Activated naive CD8-positive, alpha-beta T cell (primary cell): ENCODE results near the gene ELOVL7.
A peak's percentile ranks its signal among the peaks of the same experiment; 100 is the strongest.
"Not testable (repeated sequence)": the region's sequence is repeated elsewhere in the genome, so short reads cannot be mapped to it uniquely, and the experiment has no call there.

Experiments
- H3K27ac Mint-ChIP-seq: one replicate; pipeline ENCODE4 v1.8.0; 2021; ENCODE audit warnings: mixed read lengths
- H3K27me3 Mint-ChIP-seq: one replicate; pipeline ENCODE4 v1.8.0; 2021; ENCODE audit warnings: mixed read lengths
- H3K36me3 Mint-ChIP-seq: one replicate; pipeline ENCODE4 v1.8.0; 2021; ENCODE audit warnings: mixed read lengths
- H3K4me1 Mint-ChIP-seq: one replicate; pipeline ENCODE4 v1.8.0; 2021; ENCODE audit warnings: low read depth, mixed read lengths
- H3K4me3 Mint-ChIP-seq: one replicate; pipeline ENCODE4 v1.8.0; 2021; ENCODE audit warnings: mild to moderate bottlenecking, mixed read lengths
- H3K9me3 Mint-ChIP-seq: one replicate; pipeline ENCODE4 v1.8.0; 2021; ENCODE audit warnings: low read depth, mixed read lengths

The ELOVL7 gene

DNA sequence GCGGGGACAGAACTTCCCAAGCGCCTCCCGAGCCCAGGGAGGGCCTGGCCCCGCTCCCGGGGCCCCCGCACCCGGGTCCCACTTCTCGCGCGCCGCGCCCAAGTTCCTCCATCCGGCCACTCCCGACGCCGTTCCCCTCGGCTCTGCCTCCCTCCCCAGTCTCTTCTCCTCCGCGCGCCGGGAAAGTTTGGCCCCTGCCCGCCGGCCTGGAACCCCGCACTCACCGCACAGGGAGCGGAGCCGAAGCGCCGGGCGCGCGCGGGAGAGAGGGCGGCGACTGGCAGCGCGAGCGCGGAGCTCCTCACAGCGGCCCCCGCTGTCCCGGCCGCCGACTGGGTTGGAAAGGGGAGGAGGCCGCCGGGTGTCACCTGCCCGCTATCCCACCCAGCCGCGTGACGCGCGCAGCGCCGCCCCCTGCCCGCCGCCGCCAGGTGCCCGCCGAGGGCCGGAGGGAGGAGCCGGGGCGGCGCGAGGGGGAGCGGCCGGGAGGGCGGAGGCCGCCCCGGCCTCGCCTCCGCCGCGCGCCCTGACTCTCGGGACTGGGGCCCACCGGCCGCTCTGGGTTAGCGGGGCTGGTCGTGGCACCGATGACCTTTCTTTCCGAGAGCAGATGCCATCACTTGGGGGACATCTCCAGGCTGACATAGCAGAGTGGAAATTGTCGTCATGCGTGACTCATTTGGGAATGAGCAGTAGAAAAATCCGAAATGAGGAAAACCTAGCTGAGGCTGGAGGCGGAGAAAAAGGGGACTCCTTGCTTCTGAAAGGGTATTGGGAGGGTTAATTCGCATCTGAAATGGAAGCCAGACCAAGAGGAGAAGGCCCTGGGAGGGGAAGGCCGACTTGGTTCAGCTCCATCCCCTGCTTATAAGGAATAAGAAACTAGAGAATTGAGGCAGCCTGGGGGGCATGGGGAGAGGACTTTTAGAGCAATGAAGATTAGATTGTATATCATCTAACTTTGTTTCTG, at the start of gene ELOVL7:
Gene ELOVL7 (minus strand): TSS at position 334 of the 970 bp plus-strand sequence. CDS start 56,872 bp downstream, outside the sequence.
- Mint-ChIP-seq H3K27me3 (peaks cover 37% of the 10 kb centered on the region), H3K27ac (no peak within 1 kb of the TSS), H3K9me3 (no peaks in the 10 kb centered on the region), H3K4me3 (peak within 1 kb of the TSS; percentile 79), H3K4me1 (peaks cover 9% of the 10 kb centered on the region), H3K36me3 (no peaks in the 10 kb centered on the region)

DNA sequence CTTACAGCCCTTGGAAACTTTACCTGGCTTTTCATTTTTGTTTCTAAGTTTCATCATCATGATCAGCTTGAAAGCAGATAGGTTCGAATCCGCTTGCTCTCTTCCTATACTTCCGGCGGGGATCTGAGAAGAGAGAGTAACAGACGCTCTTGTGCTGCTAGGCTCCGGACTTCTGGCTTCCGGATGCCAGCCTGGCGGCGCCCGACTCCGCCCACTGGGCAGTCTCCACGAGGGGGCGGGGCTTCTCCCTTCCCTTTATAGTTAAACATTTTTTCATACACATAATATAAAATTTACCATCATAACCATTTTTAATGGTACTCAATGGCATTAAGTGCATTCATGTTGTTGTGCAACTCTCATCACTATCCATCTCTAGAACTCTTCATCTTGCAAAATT, 49.5 kb upstream of the ELOVL7 start:
- Mint-ChIP-seq H3K27me3 (no peaks in the 10 kb centered on the region), H3K9me3 (peaks cover 2% of the 10 kb centered on the region), H3K4me1 (no peaks in the 10 kb centered on the region), H3K4me3 (no peak overlapping the region), H3K27ac (no peak overlapping the region), H3K36me3 (peaks cover 31% of the 10 kb centered on the region)

- no peaks in the 10 kb centered on the region for H3K4me1 Mint-ChIP-seq
- no peaks in the 10 kb centered on the region for H3K27me3 Mint-ChIP-seq
- H3K36me3 Mint-ChIP-seq = peaks cover 31% of the 10 kb centered on the region
- H3K9me3 Mint-ChIP-seq = peaks cover 5% of the 10 kb centered on the region
- H3K4me3 Mint-ChIP-seq = no peak overlapping the region
- no peak overlapping the region for H3K27ac Mint-ChIP-seq
These were observed 47.6 kb upstream of the ELOVL7 start for GRCh38 chr5:60891667-60892066.

DNA sequence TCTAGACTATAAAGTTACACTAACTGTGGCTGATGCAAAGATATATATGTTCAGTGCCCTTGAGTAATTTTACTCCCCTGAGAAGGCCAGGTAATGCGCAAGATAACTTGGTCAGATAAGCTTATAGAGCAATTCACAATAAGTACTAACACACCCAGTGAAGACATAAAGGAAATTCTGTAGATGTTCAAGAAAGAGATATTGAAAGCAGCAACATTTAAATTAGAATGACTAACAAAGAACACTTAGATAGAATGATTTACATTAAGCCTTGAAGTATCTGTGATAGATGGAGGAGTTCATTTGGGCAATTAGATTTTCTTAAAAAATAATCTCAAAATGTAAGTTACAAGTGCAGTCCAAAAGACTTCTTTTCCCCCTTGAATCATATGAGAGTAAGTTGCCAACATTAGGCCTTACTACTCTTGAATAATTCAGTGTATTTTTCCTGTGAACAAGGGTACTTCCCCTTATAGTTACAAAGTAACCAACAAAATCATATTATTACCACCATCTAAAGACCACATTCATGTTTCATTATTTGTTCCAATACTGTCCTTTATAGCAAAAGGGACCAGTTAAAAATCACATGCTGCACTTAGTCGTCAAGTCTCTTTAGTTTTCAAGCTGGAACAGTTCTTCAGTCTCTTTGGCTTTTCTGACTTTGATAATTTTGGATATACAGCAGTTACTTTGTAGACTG, 44.4 kb upstream of the ELOVL7 start:
- Mint-ChIP-seq H3K27me3 (no peaks in the 10 kb centered on the region), H3K36me3 (peaks cover 35% of the 10 kb centered on the region), H3K27ac (no peak overlapping the region), H3K9me3 (peaks cover 5% of the 10 kb centered on the region), H3K4me3 (no peak overlapping the region), H3K4me1 (no peaks in the 10 kb centered on the region)

DNA sequence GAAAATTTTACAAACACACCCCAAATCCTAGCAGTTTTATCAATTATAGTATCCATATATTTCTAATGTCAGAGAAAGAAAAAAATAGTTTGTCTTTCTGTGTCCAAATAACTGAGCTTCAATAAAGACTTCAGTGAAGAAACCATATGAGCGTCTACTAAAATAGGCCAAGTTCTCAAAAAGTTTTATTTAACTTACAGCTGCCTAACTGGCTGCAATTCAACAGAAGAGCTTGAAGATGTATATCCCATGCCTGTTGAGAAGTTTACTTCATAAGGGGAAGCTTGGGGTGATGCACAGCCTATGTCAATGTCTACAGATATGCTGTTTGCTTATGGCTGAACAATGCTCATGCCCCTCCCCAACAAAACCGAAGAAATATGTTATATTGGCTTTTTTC, 43.7 kb upstream of the ELOVL7 start:
- H3K27ac Mint-ChIP-seq = no peak overlapping the region
- no peaks in the 10 kb centered on the region for H3K4me1 Mint-ChIP-seq
- H3K36me3 Mint-ChIP-seq = peaks cover 34% of the 10 kb centered on the region
- no peaks in the 10 kb centered on the region for H3K27me3 Mint-ChIP-seq
- H3K9me3 Mint-ChIP-seq = peaks cover 9% of the 10 kb centered on the region
- H3K4me3 Mint-ChIP-seq = no peak overlapping the region

- Mint-ChIP-seq H3K4me3 (no peak overlapping the region), H3K27me3 (no peaks in the 10 kb centered on the region), H3K36me3 (peaks cover 36% of the 10 kb centered on the region)
These were observed 43.0 kb upstream of the ELOVL7 start for GRCh38 chr5:60887096-60887495.

DNA sequence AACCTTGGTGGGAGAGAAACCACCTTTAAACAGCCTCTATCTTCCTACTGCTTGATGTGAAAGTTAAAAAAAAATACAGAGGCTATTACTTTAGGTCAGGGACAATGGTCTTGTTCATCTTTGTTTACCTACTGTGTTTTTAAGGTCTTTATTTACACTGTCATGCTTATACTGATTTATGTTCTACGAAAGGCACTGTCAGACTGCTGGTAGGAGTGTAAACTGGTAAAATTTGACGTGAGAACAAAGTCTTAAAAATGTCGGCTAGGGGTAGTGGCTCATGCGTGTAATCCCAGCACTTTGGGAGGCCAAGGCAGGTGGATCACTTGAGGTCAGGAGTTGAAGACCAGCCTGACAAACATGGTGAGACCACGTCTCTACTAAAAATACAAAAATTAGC, 42.1 kb upstream of the ELOVL7 start:
- Mint-ChIP-seq H3K36me3 (peaks cover 36% of the 10 kb centered on the region), H3K27ac (no peak overlapping the region), H3K4me3 (no peak overlapping the region), H3K27me3 (no peaks in the 10 kb centered on the region), H3K9me3 (peaks cover 9% of the 10 kb centered on the region), H3K4me1 (no peaks in the 10 kb centered on the region)

More at GRCh38 chr5:60887096-60887495, 43.0 kb upstream of the ELOVL7 start:
- Mint-ChIP-seq H3K4me1 (no peaks in the 10 kb centered on the region), H3K9me3 (peaks cover 9% of the 10 kb centered on the region), H3K27ac (no peak overlapping the region)

DNA sequence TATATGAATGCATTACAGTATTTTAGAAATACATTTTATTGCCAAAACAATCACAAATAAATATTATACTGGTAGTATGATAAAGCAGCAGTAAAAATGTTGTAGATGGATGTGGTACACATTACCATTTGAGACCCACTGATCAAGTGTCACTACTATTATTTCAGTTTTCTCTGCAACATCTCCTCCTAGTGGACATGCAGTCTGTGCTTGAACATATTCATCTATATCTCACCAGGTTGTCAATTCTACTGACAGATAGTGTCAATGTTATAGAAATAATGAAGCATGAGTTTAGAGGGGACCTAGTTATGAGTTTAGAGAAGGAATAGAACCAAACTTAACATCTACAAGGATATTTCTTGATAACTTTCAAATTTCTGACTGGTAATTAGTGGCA, 39.2 kb upstream of the ELOVL7 start:
- H3K9me3 Mint-ChIP-seq = peaks cover 10% of the 10 kb centered on the region
- H3K4me3 Mint-ChIP-seq = no peak overlapping the region
- no peaks in the 10 kb centered on the region for H3K27me3 Mint-ChIP-seq
- H3K4me1 Mint-ChIP-seq = no peaks in the 10 kb centered on the region
- no peak overlapping the region for H3K27ac Mint-ChIP-seq
- H3K36me3 Mint-ChIP-seq = peaks cover 26% of the 10 kb centered on the region

DNA sequence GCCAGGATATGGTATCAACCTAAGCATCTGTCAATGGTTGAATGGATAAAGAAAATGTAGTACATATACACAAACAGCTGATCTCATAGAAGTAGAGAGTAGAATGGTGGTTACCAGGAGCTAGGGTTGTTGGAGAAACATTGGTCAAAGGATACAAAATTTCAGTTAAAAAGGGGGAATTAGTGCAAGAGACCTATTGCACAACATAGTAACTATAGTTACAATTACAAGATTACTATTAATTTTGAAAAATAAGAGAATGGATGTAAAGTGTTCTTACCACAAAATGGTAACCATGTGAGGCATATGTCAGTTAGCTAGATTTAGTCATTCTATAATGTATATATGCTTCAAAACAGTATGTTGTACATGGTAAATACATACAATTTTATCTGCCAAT, 28.8 kb upstream of the ELOVL7 start:
- peaks cover 26% of the 10 kb centered on the region for H3K9me3 Mint-ChIP-seq
- no peaks in the 10 kb centered on the region for H3K4me1 Mint-ChIP-seq
- peaks cover 30% of the 10 kb centered on the region for H3K36me3 Mint-ChIP-seq
- H3K27me3 Mint-ChIP-seq = no peaks in the 10 kb centered on the region
- no peak overlapping the region for H3K27ac Mint-ChIP-seq
- no peak overlapping the region for H3K4me3 Mint-ChIP-seq

- no peak overlapping the region for H3K4me3 Mint-ChIP-seq
- peaks cover 30% of the 10 kb centered on the region for H3K36me3 Mint-ChIP-seq
- H3K27ac Mint-ChIP-seq = no peak overlapping the region
- H3K27me3 Mint-ChIP-seq = no peaks in the 10 kb centered on the region
- H3K9me3 Mint-ChIP-seq = peaks cover 26% of the 10 kb centered on the region
- H3K4me1 Mint-ChIP-seq = no peaks in the 10 kb centered on the region
These were observed 26.8 kb upstream of the ELOVL7 start for GRCh38 chr5:60870857-60871256.

GRCh38 chr5:60860572-60860971, 16.5 kb upstream of the ELOVL7 start:
- not testable (repeated sequence) for H3K9me3 Mint-ChIP-seq, H3K27ac Mint-ChIP-seq, H3K36me3 Mint-ChIP-seq, H3K4me1 Mint-ChIP-seq, H3K4me3 Mint-ChIP-seq, H3K27me3 Mint-ChIP-seq

DNA sequence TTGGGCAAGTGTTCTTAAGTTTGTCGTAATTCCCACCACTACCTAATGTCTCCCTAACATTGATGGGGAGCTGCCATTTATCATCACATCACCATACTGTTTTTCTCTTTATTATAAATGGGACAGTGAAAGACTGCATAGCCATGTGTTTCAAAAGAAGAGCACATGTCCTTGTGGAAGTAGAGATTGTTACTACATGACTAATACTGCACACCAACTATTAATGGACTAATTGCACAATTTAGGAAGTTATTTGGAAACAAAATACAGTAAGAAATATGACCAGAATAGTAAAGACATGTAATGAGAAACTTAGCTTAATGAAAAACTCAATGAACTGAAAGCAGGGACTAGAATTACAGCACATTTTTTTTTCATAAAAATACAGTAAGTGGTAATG, 12.0 kb upstream of the ELOVL7 start:
- Mint-ChIP-seq H3K27ac (no peak overlapping the region), H3K9me3 (peaks cover 4% of the 10 kb centered on the region), H3K27me3 (no peaks in the 10 kb centered on the region), H3K4me3 (no peak overlapping the region), H3K4me1 (no peaks in the 10 kb centered on the region), H3K36me3 (no peaks in the 10 kb centered on the region)

DNA sequence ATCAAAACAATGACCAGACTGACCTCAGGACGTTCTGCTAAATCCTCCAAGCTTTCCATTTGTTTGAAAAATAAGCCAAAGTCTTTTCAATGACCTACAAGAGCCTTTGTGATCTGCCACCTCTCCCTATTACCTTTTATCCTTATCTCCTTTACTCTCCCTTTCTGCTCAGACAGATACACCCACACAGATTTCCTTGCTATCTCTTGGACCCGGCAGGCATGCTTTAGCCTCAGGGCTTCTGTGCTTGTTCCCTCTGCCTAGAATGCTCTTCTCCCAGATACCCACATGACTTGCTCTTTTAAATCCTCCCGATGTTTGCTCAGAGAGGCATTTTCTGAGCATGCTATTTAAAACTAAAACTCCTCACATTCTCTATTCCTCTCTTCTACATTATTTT, 8.9 kb upstream of the ELOVL7 start:
- Mint-ChIP-seq H3K4me3 (no peak overlapping the region), H3K9me3 (no peaks in the 10 kb centered on the region), H3K27me3 (peaks cover 1% of the 10 kb centered on the region), H3K36me3 (no peaks in the 10 kb centered on the region), H3K27ac (no peak overlapping the region), H3K4me1 (no peaks in the 10 kb centered on the region)

DNA sequence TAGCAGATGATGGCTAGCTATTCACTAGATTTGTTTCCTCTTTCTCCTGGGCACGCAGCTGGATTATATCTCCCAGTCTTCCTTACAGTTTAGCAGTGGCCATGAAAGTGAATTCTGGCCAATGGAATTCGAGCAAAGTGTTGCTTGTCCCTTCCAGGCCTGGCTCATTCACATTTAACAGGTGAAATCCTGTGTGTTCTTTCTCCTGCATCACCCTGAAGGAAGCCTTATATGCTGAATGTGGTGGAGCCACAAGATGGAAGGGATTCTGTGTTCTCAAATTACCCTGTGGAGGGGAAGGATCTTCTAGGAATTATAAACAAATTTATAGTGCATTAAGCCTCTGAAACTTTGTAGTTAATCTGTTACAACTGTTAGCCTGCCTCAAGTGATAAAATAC, 8.2 kb upstream of the ELOVL7 start:
- no peak overlapping the region for H3K4me3 Mint-ChIP-seq
- H3K4me1 Mint-ChIP-seq = no peaks in the 10 kb centered on the region
- peaks cover 1% of the 10 kb centered on the region for H3K27me3 Mint-ChIP-seq
- H3K9me3 Mint-ChIP-seq = no peaks in the 10 kb centered on the region
- no peaks in the 10 kb centered on the region for H3K36me3 Mint-ChIP-seq
- no peak overlapping the region for H3K27ac Mint-ChIP-seq

GRCh38 chr5:60851626-60852025, 7.6 kb upstream of the ELOVL7 start:
- H3K4me3 Mint-ChIP-seq = no peak overlapping the region
- no peaks in the 10 kb centered on the region for H3K4me1 Mint-ChIP-seq

More at GRCh38 chr5:60851626-60852025, 7.6 kb upstream of the ELOVL7 start:
- no peaks in the 10 kb centered on the region for H3K36me3 Mint-ChIP-seq
- no peak overlapping the region for H3K27ac Mint-ChIP-seq
- peaks cover 4% of the 10 kb centered on the region for H3K27me3 Mint-ChIP-seq
- H3K9me3 Mint-ChIP-seq = no peaks in the 10 kb centered on the region
